Measurements from ENCODE around the gene TFAP2B.

- TF ChIP-seq CTCF (conservative IDR thresholded peaks at IDR 0.05; ENCODE audit: low read length), result no peak
- no peak for TF ChIP-seq EZH2phosphoT487 (IDR thresholded peaks at IDR 0.05; ENCODE audit: borderline replicate concordance)
These were observed 29.4 kb downstream of the TFAP2B start for GRCh38 chr6:50847890-50848594.

Measured in Loucy (cell line).